HCT116 (cell line): ENCODE results near the gene TNF. TPM values are rescaled to one million over a fixed set of nuclear protein-coding genes. Genes with fewer than 3 reads are reported as not detected.

Source experiments
- ATAC-seq: fragments of 200-7000 bp; cut with Tn5 transposase; 2 replicates; pipeline ENCODE4 v1.9.1; 2020; ENCODE audit warnings: mild to moderate bottlenecking, moderate library complexity
- BruUV-seq: library from RNA; stranded (reverse); fragments of 400-500 nt; replicated peaks from 2 replicates; lab custom pipeline; 2021; lab: Mats Ljungman, UMichigan
- CTCF ChIA-PET: fragments of 300-600 bp; sonication (Branson Sonifier 250); formaldehyde crosslinking; loops from one replicate; lab custom pipeline; 2021; ENCODE audit warnings: antibody characterized with exemption; lab: Charles Lee
- POLR2A ChIA-PET: fragments of 300-600, 350-600 bp; sonication (Branson Sonifier 250); formaldehyde crosslinking; loops from one replicate; lab custom pipeline; 2021; ENCODE audit warnings: antibody characterized with exemption; lab: Charles Lee
- RAD21 ChIA-PET, 2 experiments: fragments of 300-600 bp; sonication (Branson Sonifier 250); formaldehyde crosslinking; loops; one replicate each; lab custom pipeline; 2023; ENCODE audit warnings: low total read pairs in 2 of 2; ENCODE audit not compliant: uncharacterized antibody in 2 of 2, unreplicated experiment in 2 of 2, low non-redundant PET in 1 of 2; lab: Charles Lee
- DNase-seq: peaks from one replicate; pipeline ENCODE4 v3.0.0-alpha.2; 2010; ENCODE audit warnings: low read depth, low spot score
- H2AFZ ChIP-seq: fragments of 200-600 bp; shearing (Covaris generic), sonication (generic); 2 replicates; pipeline ENCODE4 v1.6.1; 2017; ENCODE audit warnings: low read depth, mixed run types, mixed read lengths, antibody characterized with exemption, low read length; ENCODE audit not compliant: poor library complexity, severe bottlenecking
- H3K27ac ChIP-seq: 2 replicates; pipeline ENCODE4 v1.5.1; 2012; ENCODE audit warnings: low read depth, low read length
- H3K27me3 ChIP-seq: fragments of 200-600 bp; sonication (generic); 2 replicates; pipeline ENCODE4 v1.6.1; 2016; ENCODE audit warnings: mixed run types, low read length, mixed read lengths; ENCODE audit not compliant: insufficient read depth
- H3K36me3 ChIP-seq, 2 experiments: fragments of 200-500 bp in 1 of 2; fragments of 200-600 bp in 1 of 2; sonication (Bioruptor generic) in 1 of 2; sonication (generic) in 1 of 2; 2 replicates each; pipeline versions ENCODE4 v1.5.1 to v1.6.1; 2014 to 2016; ENCODE audit warnings: low read length in 2 of 2, inconsistent platforms in 1 of 2, mixed read lengths in 1 of 2, mixed run types in 1 of 2; ENCODE audit not compliant: insufficient read depth in 2 of 2, control insufficient read depth in 1 of 2
- H3K4me1 ChIP-seq, 2 experiments: fragments of 200-600 bp in 1 of 2; sonication (generic) in 1 of 2; 2 replicates each; pipeline versions ENCODE4 v1.5.1 to v1.6.1; 2012 to 2017; ENCODE audit warnings: low read length in 2 of 2, inconsistent platforms in 1 of 2, mild to moderate bottlenecking in 1 of 2, mixed read lengths in 1 of 2, mixed run types in 1 of 2, moderate library complexity in 1 of 2; ENCODE audit not compliant: insufficient read depth in 2 of 2, control insufficient read depth in 1 of 2
- H3K4me2 ChIP-seq: fragments of 200-600 bp; sonication (generic); 2 replicates; pipeline ENCODE4 v1.6.1; 2017; ENCODE audit warnings: mixed run types, low read length, mixed read lengths
- H3K4me3 ChIP-seq, 2 experiments: fragments of 200-600 bp in 1 of 2; sonication (generic) in 1 of 2; replicated peaks in 1 of 2; 2 replicates each; pipeline ENCODE4 v1.5.1; 2011 to 2016; ENCODE audit warnings: low read length in 2 of 2, control low read depth in 1 of 2, low read depth in 1 of 2, mild to moderate bottlenecking in 1 of 2, mixed read lengths in 1 of 2, mixed run types in 1 of 2
- H3K79me2 ChIP-seq: fragments of 200-600 bp; sonication (generic); 2 replicates; pipeline ENCODE4 v1.6.1; 2017; ENCODE audit warnings: mild to moderate bottlenecking, mixed run types, low read length, moderate library complexity, mixed read lengths; ENCODE audit not compliant: insufficient read depth
- H3K9ac ChIP-seq: fragments of 200-600 bp; sonication (generic); 2 replicates; pipeline ENCODE4 v1.6.1; 2016; ENCODE audit warnings: low read length, mixed read lengths
- H3K9me2 ChIP-seq: fragments of 200-600 bp; sonication (generic), shearing (Covaris generic); 2 replicates; pipeline ENCODE4 v1.6.1; 2017; ENCODE audit warnings: mixed run types, mild to moderate bottlenecking, moderate library complexity; ENCODE audit not compliant: insufficient read depth
- H3K9me3 ChIP-seq, 2 experiments: fragments of 200-500 bp in 1 of 2; fragments of 200-600 bp in 1 of 2; sonication (Bioruptor generic) in 1 of 2; sonication (generic) in 1 of 2; 2 replicates each; pipeline ENCODE4 v1.6.1; 2014 to 2017; ENCODE audit warnings: low read length in 2 of 2, mixed read lengths in 2 of 2, inconsistent platforms in 1 of 2, low read depth in 1 of 2, mild to moderate bottlenecking in 1 of 2, mixed run types in 1 of 2, moderate library complexity in 1 of 2; ENCODE audit not compliant: control insufficient read depth in 1 of 2, insufficient read depth in 1 of 2
- H4K20me1 ChIP-seq: fragments of 200-600 bp; sonication (generic), shearing (Covaris generic); 2 replicates; pipeline ENCODE4 v1.6.1; 2017; ENCODE audit warnings: mixed run types, mild to moderate bottlenecking, moderate library complexity; ENCODE audit not compliant: insufficient read depth
- CBX3 ChIP-seq: IDR thresholded peaks from 2 replicates; pipeline ENCODE4 v1.6.1; 2012; ENCODE audit warnings: low read depth
- CEBPB ChIP-seq: IDR thresholded peaks from 2 replicates; pipeline ENCODE4 v1.6.1; 2012; ENCODE audit warnings: low read depth
- EGR1 ChIP-seq: IDR thresholded peaks from 2 replicates; pipeline ENCODE4 v1.6.1; 2012; ENCODE audit warnings: low read depth
- ELF1 ChIP-seq: IDR thresholded peaks from 2 replicates; pipeline ENCODE4 v1.6.1; 2012; ENCODE audit warnings: low read depth, borderline replicate concordance
- EZH2phosphoT487 ChIP-seq: fragments of 200-600 bp; IDR thresholded peaks from 2 replicates; pipeline ENCODE4 v1.6.1; 2018; ENCODE audit warnings: antibody characterized with exemption, borderline replicate concordance
- JUND ChIP-seq: IDR thresholded peaks from 2 replicates; pipeline ENCODE4 v1.6.1; 2012
- POLR2A ChIP-seq: IDR thresholded peaks from 2 replicates; pipeline ENCODE4 v1.7.0; 2011; ENCODE audit warnings: borderline replicate concordance; ENCODE audit not compliant: insufficient read depth, insufficient read length; ENCODE audit errors: extremely low read depth
- POLR2AphosphoS5 ChIP-seq: IDR thresholded peaks from 2 replicates; pipeline ENCODE4 v1.6.1; 2011; ENCODE audit warnings: mild to moderate bottlenecking, low read depth, low read length, moderate library complexity
- RAD21 ChIP-seq: IDR thresholded peaks from 2 replicates; pipeline ENCODE4 v1.6.1; 2012; ENCODE audit warnings: low read depth, mild to moderate bottlenecking
- SP1 ChIP-seq: IDR thresholded peaks from 2 replicates; pipeline ENCODE4 v1.6.1; 2012; ENCODE audit warnings: low read depth
- SRF ChIP-seq: IDR thresholded peaks from 2 replicates; pipeline ENCODE4 v1.6.1; 2012; ENCODE audit warnings: low read depth
- TCF7L2 ChIP-seq: IDR thresholded peaks from 2 replicates; pipeline ENCODE4 v1.7.0; 2011; ENCODE audit warnings: borderline replicate concordance, inconsistent platforms; ENCODE audit not compliant: insufficient read depth, insufficient read length; ENCODE audit errors: extremely low read depth
- ZFX ChIP-seq: fragments of 450-650 bp; IDR thresholded peaks from 2 replicates; pipeline ENCODE4 v1.6.1; 2017
- ZNF274 ChIP-seq: fragments of 200-500 bp; sonication (Bioruptor generic); IDR thresholded peaks from 2 replicates; pipeline ENCODE4 v1.6.1; 2014; ENCODE audit warnings: mild to moderate bottlenecking, low read depth, low read length, inconsistent platforms
- intact Hi-C: fragments of 100-400 bp; cut with micrococcal nuclease; formaldehyde crosslinking; loops from 2 replicates; pipeline ENCODE4 v1.10.0; 2022
- total RNA-seq: library from RNA; stranded (reverse); gene quantifications from one replicate; pipeline ENCODE4 v1.2.1, GENCODE V29; 2021; ENCODE audit not compliant: unreplicated experiment
- TF ChIP-seq, protein P1 (sequence below), 3 experiments: fragments of 200-600 bp in 1 of 3; sonication (generic) in 1 of 3; IDR thresholded peaks in 2 of 3; conservative IDR thresholded peaks in 1 of 3; 2 replicates each; pipeline ENCODE4 v1.5.1; 2012 to 2017; ENCODE audit warnings: low read depth in 2 of 3, low read length in 2 of 3, antibody characterized with exemption in 1 of 3, borderline replicate concordance in 1 of 3, control low read depth in 1 of 3, mild to moderate bottlenecking in 1 of 3, mixed read lengths in 1 of 3, mixed run types in 1 of 3, moderate library complexity in 1 of 3; ENCODE audit not compliant: insufficient read depth in 1 of 3
- TF ChIP-seq, protein P2 (sequence below): IDR thresholded peaks from 2 replicates; pipeline ENCODE4 v1.6.1; 2012
- TF ChIP-seq, protein P3 (sequence below): IDR thresholded peaks from 2 replicates; pipeline ENCODE4 v1.6.1; 2011; ENCODE audit warnings: mild to moderate bottlenecking, low read length, moderate library complexity; ENCODE audit not compliant: insufficient replicate concordance; ENCODE audit errors: extremely low read depth
- TF ChIP-seq, protein P4 (sequence below): IDR thresholded peaks from 2 replicates; pipeline ENCODE4 v1.6.1; 2012; ENCODE audit warnings: low read depth

The TNF gene
- total RNA-seq, 1 experiment from 2014 or later, result 0.59 TPM

DNA sequence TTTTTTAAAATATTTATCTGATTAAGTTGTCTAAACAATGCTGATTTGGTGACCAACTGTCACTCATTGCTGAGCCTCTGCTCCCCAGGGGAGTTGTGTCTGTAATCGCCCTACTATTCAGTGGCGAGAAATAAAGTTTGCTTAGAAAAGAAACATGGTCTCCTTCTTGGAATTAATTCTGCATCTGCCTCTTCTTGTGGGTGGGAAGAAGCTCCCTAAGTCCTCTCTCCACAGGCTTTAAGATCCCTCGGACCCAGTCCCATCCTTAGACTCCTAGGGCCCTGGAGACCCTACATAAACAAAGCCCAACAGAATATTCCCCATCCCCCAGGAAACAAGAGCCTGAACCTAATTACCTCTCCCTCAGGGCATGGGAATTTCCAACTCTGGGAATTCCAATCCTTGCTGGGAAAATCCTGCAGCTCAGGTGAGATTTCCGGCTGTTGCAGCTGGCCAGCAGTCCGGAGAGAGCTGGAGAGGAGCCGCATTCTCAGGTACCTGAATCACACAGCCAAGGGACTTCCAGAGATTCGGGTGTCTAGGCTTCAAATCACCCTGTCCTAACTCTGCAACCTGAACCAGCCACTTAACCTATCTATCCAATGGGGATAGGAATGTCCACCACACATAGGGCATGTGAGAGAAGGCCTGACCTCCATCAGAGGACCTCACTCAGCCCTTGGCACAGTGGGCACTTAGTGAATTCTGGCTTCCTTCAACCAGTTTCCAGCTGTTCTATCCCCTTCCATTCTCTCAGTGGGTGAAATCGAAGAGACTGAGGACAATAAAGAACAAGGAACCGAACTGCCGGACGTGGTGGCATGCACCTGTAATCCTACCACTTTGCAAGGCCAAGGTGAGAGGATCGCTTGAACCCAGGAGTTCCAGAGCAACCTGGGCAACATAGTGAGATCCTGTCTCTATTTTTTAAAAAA, 3.1 kb downstream of the TNF start:
- POLR2A ChIA-PET, result no interaction called here
- H3K9ac ChIP-seq, result no peak overlapping the region
- H3K9me2 ChIP-seq, result no peaks in the 10 kb centered on the region
- ATAC-seq (no peak), DNase-seq (no peak)
- no peaks in the 10 kb centered on the region for H3K79me2 ChIP-seq
- RAD21 ChIA-PET, result no interaction called here
- no peak overlapping the region for H3K4me2 ChIP-seq
- CTCF ChIA-PET, result interaction anchor here (0.7 kb wide), 1 partner anchor 26 kb away, joined by 3 read pairs; no protein-coding TSS in a partner anchor
- peaks cover 4 to 18% of the 10 kb centered on the region in 2 experiments; a peak in 2 of 4 replicates for H3K4me1 ChIP-seq
- intact Hi-C loops, result no loop called here
- no TSS peak for BruUV-seq
- no peak overlapping the region for H3K4me3 ChIP-seq
- no peak for TF ChIP-seq CEBPB
- no peak for TF ChIP-seq POLR2A
- no peak for TF ChIP-seq EGR1
- no peak for TF ChIP-seq POLR2AphosphoS5
- TF ChIP-seq CBX3, result no peak
- TF ChIP-seq ZNF274, result no peak
- TF ChIP-seq, protein P1, sequence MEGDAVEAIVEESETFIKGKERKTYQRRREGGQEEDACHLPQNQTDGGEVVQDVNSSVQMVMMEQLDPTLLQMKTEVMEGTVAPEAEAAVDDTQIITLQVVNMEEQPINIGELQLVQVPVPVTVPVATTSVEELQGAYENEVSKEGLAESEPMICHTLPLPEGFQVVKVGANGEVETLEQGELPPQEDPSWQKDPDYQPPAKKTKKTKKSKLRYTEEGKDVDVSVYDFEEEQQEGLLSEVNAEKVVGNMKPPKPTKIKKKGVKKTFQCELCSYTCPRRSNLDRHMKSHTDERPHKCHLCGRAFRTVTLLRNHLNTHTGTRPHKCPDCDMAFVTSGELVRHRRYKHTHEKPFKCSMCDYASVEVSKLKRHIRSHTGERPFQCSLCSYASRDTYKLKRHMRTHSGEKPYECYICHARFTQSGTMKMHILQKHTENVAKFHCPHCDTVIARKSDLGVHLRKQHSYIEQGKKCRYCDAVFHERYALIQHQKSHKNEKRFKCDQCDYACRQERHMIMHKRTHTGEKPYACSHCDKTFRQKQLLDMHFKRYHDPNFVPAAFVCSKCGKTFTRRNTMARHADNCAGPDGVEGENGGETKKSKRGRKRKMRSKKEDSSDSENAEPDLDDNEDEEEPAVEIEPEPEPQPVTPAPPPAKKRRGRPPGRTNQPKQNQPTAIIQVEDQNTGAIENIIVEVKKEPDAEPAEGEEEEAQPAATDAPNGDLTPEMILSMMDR (IDR thresholded peaks at IDR 0.05 in 2 of 3, conservative IDR thresholded peaks at IDR 0.05 in 1 of 3; ENCODE audit: borderline replicate concordance in 1 of 3, insufficient read depth in 1 of 3, low read depth in 2 of 3, low read length in 2 of 3), result no peak
- TF ChIP-seq, protein P2, sequence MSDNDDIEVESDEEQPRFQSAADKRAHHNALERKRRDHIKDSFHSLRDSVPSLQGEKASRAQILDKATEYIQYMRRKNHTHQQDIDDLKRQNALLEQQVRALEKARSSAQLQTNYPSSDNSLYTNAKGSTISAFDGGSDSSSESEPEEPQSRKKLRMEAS, result no peak
- TF ChIP-seq RAD21, result no peak
- no peak for TF ChIP-seq SP1
- TF ChIP-seq, protein P3, sequence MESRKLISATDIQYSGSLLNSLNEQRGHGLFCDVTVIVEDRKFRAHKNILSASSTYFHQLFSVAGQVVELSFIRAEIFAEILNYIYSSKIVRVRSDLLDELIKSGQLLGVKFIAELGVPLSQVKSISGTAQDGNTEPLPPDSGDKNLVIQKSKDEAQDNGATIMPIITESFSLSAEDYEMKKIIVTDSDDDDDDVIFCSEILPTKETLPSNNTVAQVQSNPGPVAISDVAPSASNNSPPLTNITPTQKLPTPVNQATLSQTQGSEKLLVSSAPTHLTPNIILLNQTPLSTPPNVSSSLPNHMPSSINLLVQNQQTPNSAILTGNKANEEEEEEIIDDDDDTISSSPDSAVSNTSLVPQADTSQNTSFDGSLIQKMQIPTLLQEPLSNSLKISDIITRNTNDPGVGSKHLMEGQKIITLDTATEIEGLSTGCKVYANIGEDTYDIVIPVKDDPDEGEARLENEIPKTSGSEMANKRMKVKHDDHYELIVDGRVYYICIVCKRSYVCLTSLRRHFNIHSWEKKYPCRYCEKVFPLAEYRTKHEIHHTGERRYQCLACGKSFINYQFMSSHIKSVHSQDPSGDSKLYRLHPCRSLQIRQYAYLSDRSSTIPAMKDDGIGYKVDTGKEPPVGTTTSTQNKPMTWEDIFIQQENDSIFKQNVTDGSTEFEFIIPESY, result no peak
- no peak for TF ChIP-seq JUND
- TF ChIP-seq SRF, result no peak
- TF ChIP-seq EZH2phosphoT487, result no peak
- TF ChIP-seq, protein P4, sequence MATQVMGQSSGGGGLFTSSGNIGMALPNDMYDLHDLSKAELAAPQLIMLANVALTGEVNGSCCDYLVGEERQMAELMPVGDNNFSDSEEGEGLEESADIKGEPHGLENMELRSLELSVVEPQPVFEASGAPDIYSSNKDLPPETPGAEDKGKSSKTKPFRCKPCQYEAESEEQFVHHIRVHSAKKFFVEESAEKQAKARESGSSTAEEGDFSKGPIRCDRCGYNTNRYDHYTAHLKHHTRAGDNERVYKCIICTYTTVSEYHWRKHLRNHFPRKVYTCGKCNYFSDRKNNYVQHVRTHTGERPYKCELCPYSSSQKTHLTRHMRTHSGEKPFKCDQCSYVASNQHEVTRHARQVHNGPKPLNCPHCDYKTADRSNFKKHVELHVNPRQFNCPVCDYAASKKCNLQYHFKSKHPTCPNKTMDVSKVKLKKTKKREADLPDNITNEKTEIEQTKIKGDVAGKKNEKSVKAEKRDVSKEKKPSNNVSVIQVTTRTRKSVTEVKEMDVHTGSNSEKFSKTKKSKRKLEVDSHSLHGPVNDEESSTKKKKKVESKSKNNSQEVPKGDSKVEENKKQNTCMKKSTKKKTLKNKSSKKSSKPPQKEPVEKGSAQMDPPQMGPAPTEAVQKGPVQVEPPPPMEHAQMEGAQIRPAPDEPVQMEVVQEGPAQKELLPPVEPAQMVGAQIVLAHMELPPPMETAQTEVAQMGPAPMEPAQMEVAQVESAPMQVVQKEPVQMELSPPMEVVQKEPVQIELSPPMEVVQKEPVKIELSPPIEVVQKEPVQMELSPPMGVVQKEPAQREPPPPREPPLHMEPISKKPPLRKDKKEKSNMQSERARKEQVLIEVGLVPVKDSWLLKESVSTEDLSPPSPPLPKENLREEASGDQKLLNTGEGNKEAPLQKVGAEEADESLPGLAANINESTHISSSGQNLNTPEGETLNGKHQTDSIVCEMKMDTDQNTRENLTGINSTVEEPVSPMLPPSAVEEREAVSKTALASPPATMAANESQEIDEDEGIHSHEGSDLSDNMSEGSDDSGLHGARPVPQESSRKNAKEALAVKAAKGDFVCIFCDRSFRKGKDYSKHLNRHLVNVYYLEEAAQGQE, result no peak
- TF ChIP-seq TCF7L2, result no peak
- TF ChIP-seq ZFX, result no peak
- no peak for TF ChIP-seq ELF1
- H3K27me3 ChIP-seq, result no peaks in the 10 kb centered on the region
- no peak overlapping the region for H2AFZ ChIP-seq
- H3K9me3 ChIP-seq, result no peaks in the 10 kb centered on the region
- H3K27ac ChIP-seq, result no peak overlapping the region
- H3K36me3 ChIP-seq, result no peaks in the 10 kb centered on the region
- no peaks in the 10 kb centered on the region for H4K20me1 ChIP-seq
